Activated T-cell treated with anti-CD3 and anti-CD28 coated beads, Interleukin-2, amount 50 U/mL, for 72 hours (primary cell): ENCODE data around the gene CCN5. TPM values are rescaled to one million over a fixed set of nuclear protein-coding genes. Genes with fewer than 3 reads are reported as not detected.
A peak's percentile ranks its signal among the peaks of the same experiment; 100 is the strongest.
"Not testable (repeated sequence)": the region's sequence is repeated elsewhere in the genome, so short reads cannot be mapped to it uniquely, and the experiment has no call there.

Source experiments
- ATAC-seq, 2 donors: fragments of 150-1000 bp; cut with Tn5 transposase; replicated peaks in 1 of 2; 2 replicates each; pipeline ENCODE4 v1.10.0; 2021; ENCODE audit warnings: moderate library complexity in 2 of 2, mild to moderate bottlenecking in 1 of 2
- DNase-seq, 2 donors: peaks; one replicate each; pipeline ENCODE4 v3.0.0; 2021 to 2022; ENCODE audit warnings: mixed read lengths in 1 of 2
- H3K27ac Mint-ChIP-seq: one replicate; pipeline ENCODE4 v1.8.0; 2022; ENCODE audit warnings: mild to moderate bottlenecking, moderate library complexity, mixed read lengths
- H3K27me3 Mint-ChIP-seq: one replicate; pipeline ENCODE4 v1.8.0; 2022; ENCODE audit warnings: low read depth, mixed read lengths
- H3K36me3 Mint-ChIP-seq, 2 donors: one replicate each; pipeline ENCODE4 v1.8.0; 2022; ENCODE audit warnings: mixed read lengths in 2 of 2, mild to moderate bottlenecking in 1 of 2; ENCODE audit not compliant: insufficient read depth in 2 of 2
- H3K4me1 Mint-ChIP-seq: one replicate; pipeline ENCODE4 v1.8.0; 2022; ENCODE audit warnings: low read depth, mixed read lengths
- H3K4me3 Mint-ChIP-seq, 2 donors: one replicate each; pipeline ENCODE4 v1.8.0; 2022; ENCODE audit warnings: mild to moderate bottlenecking in 2 of 2, mixed read lengths in 2 of 2, moderate library complexity in 2 of 2
- H3K9me3 Mint-ChIP-seq, 2 donors: one replicate each; pipeline ENCODE4 v1.8.0; 2022; ENCODE audit warnings: mixed read lengths in 2 of 2
- total RNA-seq, 2 donors: library from RNA; stranded (reverse); gene quantifications; one replicate each; pipeline ENCODE4 v1.2.3, GENCODE V29; 2022

The CCN5 gene, protein sequence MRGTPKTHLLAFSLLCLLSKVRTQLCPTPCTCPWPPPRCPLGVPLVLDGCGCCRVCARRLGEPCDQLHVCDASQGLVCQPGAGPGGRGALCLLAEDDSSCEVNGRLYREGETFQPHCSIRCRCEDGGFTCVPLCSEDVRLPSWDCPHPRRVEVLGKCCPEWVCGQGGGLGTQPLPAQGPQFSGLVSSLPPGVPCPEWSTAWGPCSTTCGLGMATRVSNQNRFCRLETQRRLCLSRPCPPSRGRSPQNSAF
- not detected for total RNA-seq

DNA sequence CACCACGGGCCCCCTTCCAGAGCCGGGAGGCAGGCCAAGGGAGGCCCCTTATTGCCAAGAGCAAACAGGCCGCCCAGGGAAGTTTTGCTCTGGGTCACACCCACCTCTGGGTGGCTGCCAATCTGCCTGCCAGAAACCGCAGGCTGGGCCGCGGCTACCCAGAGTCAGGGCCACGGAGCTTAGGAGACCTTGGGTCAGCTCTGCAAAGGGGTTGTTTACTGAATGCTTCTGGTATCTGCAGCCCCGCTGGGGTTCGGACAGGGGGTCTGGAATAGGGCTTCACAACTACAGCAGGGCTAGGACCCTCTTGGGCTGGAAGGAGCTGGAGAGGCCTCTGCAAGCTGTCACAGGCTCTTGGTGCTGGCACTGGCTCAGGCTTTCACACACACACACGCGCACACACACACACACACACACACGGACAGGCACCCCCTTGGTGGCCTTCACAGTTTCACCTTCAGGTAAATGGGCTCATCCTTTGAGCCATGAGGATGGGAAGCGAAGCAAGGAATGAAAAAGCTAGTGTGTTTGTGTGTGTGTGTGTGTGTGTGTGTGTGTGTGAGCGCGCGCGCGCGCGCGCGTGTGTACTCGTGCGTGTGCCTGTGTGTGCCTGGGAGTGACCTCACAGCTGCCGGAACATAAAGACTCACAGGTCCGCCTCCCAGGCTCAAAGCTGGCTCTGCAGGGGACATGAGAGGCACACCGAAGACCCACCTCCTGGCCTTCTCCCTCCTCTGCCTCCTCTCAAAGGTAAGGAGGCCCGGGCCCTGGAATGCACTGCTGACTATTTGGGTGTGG lies at the start of gene CCN5:
CCN5 (plus strand) TSS at position 669 of the 798 bp plus-strand sequence; CDS start at position 691, 22 bp downstream.
- Mint-ChIP-seq H3K36me3 (no peaks in the 10 kb centered on the region), H3K27me3 (no peaks in the 10 kb centered on the region), H3K4me3 (no peak within 1 kb of the TSS), H3K4me1 (no peaks in the 10 kb centered on the region), H3K9me3 (no peaks in the 10 kb centered on the region), H3K27ac (no peak within 1 kb of the TSS)
- no peak for DNase-seq
- ATAC-seq = no peak

GRCh38 chr20:44666066-44666465 lies 49.1 kb upstream of the CCN5 start:
- DNase-seq (no peak), ATAC-seq (no peak)
- H3K4me3 Mint-ChIP-seq = no peak overlapping the region
- no peaks in the 10 kb centered on the region for H3K9me3 Mint-ChIP-seq
- no peaks in the 10 kb centered on the region for H3K27me3 Mint-ChIP-seq
- peaks cover 6% of the 10 kb centered on the region for H3K4me1 Mint-ChIP-seq
- H3K36me3 Mint-ChIP-seq = no peaks in the 10 kb centered on the region
- H3K27ac Mint-ChIP-seq = no peak overlapping the region

GRCh38 chr20:44670851-44671250 lies 44.3 kb upstream of the CCN5 start:
- not testable (repeated sequence) for H3K36me3 Mint-ChIP-seq, ATAC-seq, H3K9me3 Mint-ChIP-seq, H3K27me3 Mint-ChIP-seq, DNase-seq, H3K4me1 Mint-ChIP-seq
- Mint-ChIP-seq H3K27ac (peak overlapping the region; percentile 36), H3K4me3 (peak overlapping the region; percentile 69 to 76)

- Mint-ChIP-seq H3K4me3 (peak overlapping the region; percentile 69 to 76), H3K27ac (peak overlapping the region; percentile 36)
- H3K27me3 Mint-ChIP-seq, H3K9me3 Mint-ChIP-seq, H3K36me3 Mint-ChIP-seq, H3K4me1 Mint-ChIP-seq: not testable (repeated sequence)
- DNase-seq (peak; percentile 60 to 67), ATAC-seq (peak; percentile 83 to 84)
Observed at GRCh38 chr20:44671541-44671940, 43.6 kb upstream of the CCN5 start.

DNA sequence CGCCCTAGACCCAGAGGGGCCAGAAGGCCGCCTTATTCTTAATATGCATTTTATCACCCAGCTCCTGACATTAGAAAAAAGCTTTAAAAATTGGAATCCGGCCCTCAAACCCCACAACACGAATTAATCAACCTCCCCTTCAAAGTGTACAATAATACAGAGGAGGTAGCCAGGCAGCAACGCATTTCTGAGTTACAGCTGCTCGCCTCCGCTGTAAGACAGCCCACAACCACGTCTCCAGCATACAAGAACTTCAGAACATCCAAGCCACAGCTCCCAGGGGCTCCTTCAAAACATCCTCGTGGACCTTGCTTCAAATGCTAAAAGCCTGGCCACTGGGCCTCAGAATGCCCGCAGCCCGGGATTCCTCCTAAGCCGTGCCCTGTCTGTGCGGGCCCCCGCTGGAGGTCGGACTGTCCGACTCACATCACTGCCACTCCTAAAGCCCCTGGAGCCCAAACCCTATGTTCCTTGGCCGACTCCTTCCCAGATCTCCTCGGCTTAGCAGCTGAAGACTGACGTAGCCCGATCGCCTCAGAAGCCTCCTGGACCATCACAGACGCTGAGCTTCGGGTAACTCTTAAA lies 42.8 kb upstream of the CCN5 start:
- not testable (repeated sequence) for H3K4me1 Mint-ChIP-seq, ATAC-seq, H3K36me3 Mint-ChIP-seq, DNase-seq, H3K27me3 Mint-ChIP-seq, H3K9me3 Mint-ChIP-seq
- H3K27ac Mint-ChIP-seq = peak overlapping the region; percentile 43
- H3K4me3 Mint-ChIP-seq = peak overlapping the region; percentile 69 to 76

DNA sequence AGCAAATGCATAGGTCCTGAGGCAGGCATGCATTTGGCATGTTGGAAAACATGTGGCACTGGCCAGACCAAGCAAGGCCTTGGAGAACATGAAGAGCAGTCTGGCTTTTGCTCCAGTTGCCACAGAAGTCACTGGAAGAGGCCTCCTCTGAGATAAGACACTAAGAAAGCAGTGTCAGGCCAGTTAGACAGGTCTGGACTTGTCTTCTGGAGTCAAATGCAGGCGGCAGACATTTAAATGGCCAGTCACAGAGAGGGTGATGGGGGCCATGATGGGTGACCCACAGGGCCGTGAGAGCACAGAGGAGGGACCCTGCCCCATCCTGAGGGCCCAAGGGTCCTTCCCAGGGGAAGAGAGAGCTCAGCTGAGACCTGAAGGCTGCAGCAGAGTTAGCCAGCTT lies 36.9 kb upstream of the CCN5 start:
- Mint-ChIP-seq H3K9me3 (no peaks in the 10 kb centered on the region), H3K36me3 (no peaks in the 10 kb centered on the region), H3K27me3 (no peaks in the 10 kb centered on the region), H3K4me1 (no peaks in the 10 kb centered on the region), H3K4me3 (no peak overlapping the region), H3K27ac (no peak overlapping the region)
- ATAC-seq (no peak), DNase-seq (no peak)

GRCh38 chr20:44678990-44679611 lies 36.1 kb upstream of the CCN5 start:
- ATAC-seq (no peak), DNase-seq (no peak)
- Mint-ChIP-seq H3K27ac (no peak overlapping the region), H3K36me3 (no peaks in the 10 kb centered on the region), H3K4me3 (no peak overlapping the region), H3K27me3 (no peaks in the 10 kb centered on the region), H3K9me3 (no peaks in the 10 kb centered on the region), H3K4me1 (peaks cover 5% of the 10 kb centered on the region)

- DNase-seq = no peak
- Mint-ChIP-seq H3K27me3 (no peaks in the 10 kb centered on the region), H3K27ac (no peak overlapping the region), H3K36me3 (no peaks in the 10 kb centered on the region), H3K4me1 (peaks cover 13% of the 10 kb centered on the region), H3K4me3 (no peak overlapping the region), H3K9me3 (no peaks in the 10 kb centered on the region)
- no peak for ATAC-seq
Observed at GRCh38 chr20:44681796-44682566, 33.2 kb upstream of the CCN5 start.

GRCh38 chr20:44683263-44684046 lies 31.7 kb upstream of the CCN5 start:
- H3K27ac Mint-ChIP-seq = no peak overlapping the region
- ATAC-seq (peak; percentile 53 to 72), DNase-seq (peak; percentile 39 to 59)
- H3K4me1 Mint-ChIP-seq = peaks cover 13% of the 10 kb centered on the region
- no peak overlapping the region for H3K4me3 Mint-ChIP-seq
- no peaks in the 10 kb centered on the region for H3K9me3 Mint-ChIP-seq
- no peaks in the 10 kb centered on the region for H3K27me3 Mint-ChIP-seq
- H3K36me3 Mint-ChIP-seq = no peaks in the 10 kb centered on the region

- Mint-ChIP-seq H3K4me3 (no peak overlapping the region), H3K27ac (no peak overlapping the region), H3K4me1 (peaks cover 13% of the 10 kb centered on the region), H3K9me3 (no peaks in the 10 kb centered on the region), H3K27me3 (no peaks in the 10 kb centered on the region), H3K36me3 (no peaks in the 10 kb centered on the region)
- no peak for ATAC-seq
- DNase-seq = no peak
Observed at GRCh38 chr20:44684047-44684967, 30.9 kb upstream of the CCN5 start.

DNA sequence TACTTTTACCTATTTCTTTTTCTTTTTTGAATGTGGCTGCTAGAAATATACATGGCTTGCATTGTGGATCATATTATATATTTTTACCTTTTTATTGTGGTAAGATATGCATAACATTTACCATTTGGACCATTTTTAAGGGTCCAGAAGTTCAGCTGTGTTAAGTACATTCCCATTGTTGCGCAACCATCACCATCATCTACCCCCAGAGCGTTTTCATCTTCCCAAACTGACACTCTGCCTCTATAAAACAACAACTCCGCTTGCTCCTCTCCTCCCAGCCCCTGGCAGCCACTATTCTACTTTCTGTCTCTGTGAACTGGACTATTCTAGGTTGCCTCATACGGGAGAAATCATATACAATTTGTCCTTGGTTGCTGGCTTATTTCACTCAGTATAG lies 28.2 kb upstream of the CCN5 start:
- no peaks in the 10 kb centered on the region for H3K36me3 Mint-ChIP-seq
- H3K4me1 Mint-ChIP-seq = peaks cover 13% of the 10 kb centered on the region
- ATAC-seq (no peak), DNase-seq (no peak)
- H3K27me3 Mint-ChIP-seq = no peaks in the 10 kb centered on the region
- no peak overlapping the region for H3K4me3 Mint-ChIP-seq
- H3K27ac Mint-ChIP-seq = no peak overlapping the region
- H3K9me3 Mint-ChIP-seq = no peaks in the 10 kb centered on the region
